ENCODE measurements around the gene IRGQ. TPM values are rescaled to one million over a fixed set of nuclear protein-coding genes. Genes with fewer than 3 reads are reported as not detected.

IRGQ gene
- total and polyA plus RNA-seq, 12 donors: 7.0 to 57.9 (median 21.5) TPM

DNA sequence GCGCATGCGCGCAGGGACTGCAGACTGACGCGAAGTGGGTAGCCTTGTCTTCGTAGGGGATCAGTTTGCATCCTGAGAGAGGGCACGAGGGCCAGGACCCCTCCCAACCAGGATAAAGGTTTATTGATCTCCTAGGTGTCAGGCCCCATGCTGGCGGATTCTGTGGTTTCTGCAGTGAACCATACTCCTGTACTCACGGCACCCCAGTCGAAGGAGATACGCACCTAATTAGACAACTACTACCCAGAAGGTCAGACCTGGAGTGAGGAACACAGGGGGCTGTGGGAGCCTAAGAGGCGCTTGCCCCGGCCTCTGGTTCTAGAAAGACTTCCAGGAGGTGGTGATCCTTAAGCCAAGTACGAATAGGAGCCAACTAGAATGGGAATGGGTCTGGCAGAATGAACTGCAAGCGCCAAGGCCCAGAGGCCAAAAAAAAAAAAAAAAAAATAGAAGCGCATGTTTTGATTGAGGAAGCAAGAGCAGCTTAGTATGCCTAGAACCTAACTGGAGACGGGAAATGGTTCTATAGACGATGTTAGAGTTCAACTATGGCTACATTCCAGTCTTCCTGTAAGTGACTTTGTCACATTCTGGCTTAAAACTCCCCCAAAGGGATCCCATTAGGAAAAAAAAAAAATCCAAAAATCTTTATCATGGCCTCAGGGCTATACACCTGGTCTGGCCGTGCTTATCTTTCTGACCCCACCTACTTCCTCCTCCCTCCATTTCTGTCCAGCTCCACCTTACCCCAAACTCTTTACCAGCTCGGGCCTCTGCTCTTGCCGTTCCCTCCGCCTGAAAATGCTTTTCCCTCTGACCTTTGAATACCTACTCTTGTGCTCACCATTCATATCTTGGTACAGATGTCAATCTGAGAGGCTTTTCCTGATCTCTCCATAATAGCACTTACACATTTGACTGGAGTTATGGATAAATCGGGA is 24.4 kb upstream of the IRGQ start:
- TF ChIP-seq POLR2A (IDR thresholded peaks at IDR 0.05): no peak
- TF ChIP-seq, protein P1, sequence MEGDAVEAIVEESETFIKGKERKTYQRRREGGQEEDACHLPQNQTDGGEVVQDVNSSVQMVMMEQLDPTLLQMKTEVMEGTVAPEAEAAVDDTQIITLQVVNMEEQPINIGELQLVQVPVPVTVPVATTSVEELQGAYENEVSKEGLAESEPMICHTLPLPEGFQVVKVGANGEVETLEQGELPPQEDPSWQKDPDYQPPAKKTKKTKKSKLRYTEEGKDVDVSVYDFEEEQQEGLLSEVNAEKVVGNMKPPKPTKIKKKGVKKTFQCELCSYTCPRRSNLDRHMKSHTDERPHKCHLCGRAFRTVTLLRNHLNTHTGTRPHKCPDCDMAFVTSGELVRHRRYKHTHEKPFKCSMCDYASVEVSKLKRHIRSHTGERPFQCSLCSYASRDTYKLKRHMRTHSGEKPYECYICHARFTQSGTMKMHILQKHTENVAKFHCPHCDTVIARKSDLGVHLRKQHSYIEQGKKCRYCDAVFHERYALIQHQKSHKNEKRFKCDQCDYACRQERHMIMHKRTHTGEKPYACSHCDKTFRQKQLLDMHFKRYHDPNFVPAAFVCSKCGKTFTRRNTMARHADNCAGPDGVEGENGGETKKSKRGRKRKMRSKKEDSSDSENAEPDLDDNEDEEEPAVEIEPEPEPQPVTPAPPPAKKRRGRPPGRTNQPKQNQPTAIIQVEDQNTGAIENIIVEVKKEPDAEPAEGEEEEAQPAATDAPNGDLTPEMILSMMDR (IDR thresholded peaks at IDR 0.05): no peak
- WGBS, 4 donors: 41 to 65% (median 44%) methylated on average over 16 to 23 of the region's 23 CpGs
- Histone ChIP-seq H3K27me3 (no peaks in the 10 kb centered on the region), H3K9me3 (replicated peaks in 1 of 3) (no peaks in the 10 kb centered on the region), H3K4me1 (replicated peaks in 1 of 2) (peaks cover 9 to 32% of the 10 kb centered on the region in 2 donors), H3K27ac (peak overlapping the region; percentile 73 to 96 (median 94)), H3K4me3 (peak overlapping the region; percentile 37 to 91 (median 80)), H3K36me3 (replicated peaks in 1 of 2) (no peaks in the 10 kb centered on the region)
- intact Hi-C loops (cut with DNase I): no loop called here
- DNase-seq: no peak

DNA sequence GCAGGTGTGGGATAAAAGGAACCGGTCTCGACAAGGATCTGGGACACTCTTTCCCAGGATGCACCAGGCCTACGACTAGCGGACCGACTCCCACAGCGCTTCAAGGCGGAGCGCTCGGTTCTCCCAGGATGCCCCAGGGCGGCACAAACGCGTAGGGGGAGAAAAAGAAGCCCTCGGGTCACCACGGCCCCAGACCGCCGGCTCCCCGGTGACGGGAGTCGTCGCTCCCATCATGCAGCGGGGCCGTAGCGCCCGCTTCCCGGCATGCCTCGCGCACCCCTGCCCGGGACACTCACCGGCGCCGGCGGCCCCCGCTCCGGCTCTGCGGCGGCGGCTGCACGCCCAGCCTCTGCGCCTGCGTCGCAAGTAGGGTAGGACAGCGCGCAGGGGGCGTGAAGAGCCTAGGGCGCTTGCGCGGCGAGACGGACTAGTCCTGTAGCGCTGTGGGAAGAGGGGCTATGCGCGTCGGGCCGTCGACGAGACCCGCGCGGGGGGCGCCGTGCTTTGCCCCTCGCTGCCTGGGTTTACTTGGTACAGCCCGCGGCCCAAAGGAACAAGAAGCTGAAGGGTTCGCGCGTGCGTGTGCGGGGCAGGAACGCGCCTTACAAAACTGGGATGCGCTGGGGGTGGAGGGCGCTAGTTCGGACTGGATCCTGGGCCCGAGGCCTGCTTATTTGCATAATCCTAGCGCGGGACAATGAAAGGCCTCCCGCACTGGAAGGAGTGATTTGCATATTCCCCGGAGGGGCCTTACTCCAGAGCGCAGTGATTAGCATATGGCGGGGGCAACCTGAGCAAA is 23.5 kb upstream of the IRGQ start, which contains the start of gene ZNF428:
TSS of gene ZNF428 (minus strand) at position 368 of the 799 bp plus-strand sequence. CDS start 5,325 bp downstream, outside the sequence.
- H3K27ac ChIP-seq: peak within 1 kb of the TSS; percentile 73 to 96 (median 94)
- H3K27me3 ChIP-seq: no peaks in the 10 kb centered on the region
- H3K4me3 ChIP-seq: peak within 1 kb of the TSS; percentile 37 to 91 (median 80)
- intact Hi-C loops (cut with DNase I): no loop called here
- H3K36me3 ChIP-seq (replicated peaks in 1 of 2): no peaks in the 10 kb centered on the region
- TF ChIP-seq, protein P1 (IDR thresholded peaks at IDR 0.05): no peak
- TF ChIP-seq POLR2A (IDR thresholded peaks at IDR 0.05): peak; percentile 68 to 82
- no peaks in the 10 kb centered on the region for H3K9me3 ChIP-seq (replicated peaks in 1 of 3)
- DNase-seq: peak; percentile 83 to 92 (median 85)
- WGBS, 4 donors: 0 to 1% (median 0%) methylated on average over 38 to 81 of the region's 81 CpGs
- H3K4me1 ChIP-seq (replicated peaks in 1 of 2): peaks cover 9 to 36% of the 10 kb centered on the region in 2 donors

DNA sequence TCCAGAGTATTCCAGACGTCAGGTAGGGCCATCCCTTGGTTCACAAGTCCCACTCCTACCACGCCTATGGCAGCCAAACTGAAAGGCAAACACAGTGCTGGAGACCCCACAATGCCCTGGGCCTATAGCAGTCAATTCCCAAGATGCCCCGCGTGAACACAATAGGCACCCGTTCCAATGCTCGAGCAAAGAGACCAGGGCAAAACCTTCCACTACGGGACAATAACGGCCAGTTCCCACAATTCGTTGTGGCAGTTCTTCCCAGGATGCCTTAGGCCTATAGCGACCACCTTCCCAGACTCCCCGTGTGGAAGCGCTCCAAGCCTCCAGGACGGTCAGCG is 23.0 kb upstream of the IRGQ start:
- no peaks in the 10 kb centered on the region for H3K27me3 ChIP-seq
- DNase-seq: peak in 3 of 7 donors; percentile 29 to 64 (median 33)
- peak overlapping the region; percentile 37 to 91 (median 80) for H3K4me3 ChIP-seq
- H3K36me3 ChIP-seq (replicated peaks in 1 of 2): peaks cover 0 to 1% of the 10 kb centered on the region in 2 donors
- H3K9me3 ChIP-seq (replicated peaks in 1 of 3): no peaks in the 10 kb centered on the region
- peaks cover 9 to 36% of the 10 kb centered on the region in 2 donors for H3K4me1 ChIP-seq (replicated peaks in 1 of 2)
- no peak for TF ChIP-seq POLR2A (IDR thresholded peaks at IDR 0.05)
- TF ChIP-seq, protein P1 (IDR thresholded peaks at IDR 0.05): no peak
- WGBS, 4 donors: 0 to 1% (median 0%) methylated on average over 7 to 14 of the region's 14 CpGs
- intact Hi-C loops (cut with DNase I): no loop called here
- H3K27ac ChIP-seq: peak overlapping the region; percentile 73 to 96 (median 94)

DNA sequence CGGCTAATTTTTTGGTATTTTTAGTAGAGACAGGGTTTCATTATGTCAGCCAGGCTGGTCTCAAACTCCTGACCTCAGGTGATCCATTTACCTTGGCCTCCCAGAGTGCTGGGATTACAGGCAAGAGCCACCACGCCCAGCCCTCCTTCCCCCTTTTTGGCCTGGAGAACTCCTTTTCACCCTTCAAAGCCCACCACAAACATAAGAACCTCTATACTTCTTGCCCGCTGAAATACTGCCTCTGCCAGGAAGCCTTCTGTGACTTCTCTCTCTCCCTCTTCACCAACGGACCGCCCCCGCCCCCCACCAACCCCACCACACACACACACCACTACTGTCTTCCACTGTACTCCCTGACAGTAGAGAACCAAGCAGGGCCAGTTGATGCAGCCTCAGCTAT is 21.0 kb upstream of the IRGQ start:
- intact Hi-C loops (cut with DNase I): no loop called here
- TF ChIP-seq, protein P1 (IDR thresholded peaks at IDR 0.05): no peak
- TF ChIP-seq POLR2A (IDR thresholded peaks at IDR 0.05): no peak
- peaks cover 9 to 36% of the 10 kb centered on the region in 2 donors for H3K4me1 ChIP-seq (replicated peaks in 1 of 2)
- DNase-seq: no peak
- H3K9me3 ChIP-seq (replicated peaks in 1 of 3): no peaks in the 10 kb centered on the region
- H3K27me3 ChIP-seq: no peaks in the 10 kb centered on the region
- H3K36me3 ChIP-seq (replicated peaks in 1 of 2): peaks cover 0 to 11% of the 10 kb centered on the region in 2 donors
- 89 to 92% (median 90%) methylated on average over 5 to 6 of the region's 6 CpGs for WGBS, 4 donors
- peak overlapping the region in 2 of 5 donors; percentile 9 to 38 for H3K27ac ChIP-seq
- no peak overlapping the region for H3K4me3 ChIP-seq
